IMR-90 (cell line): ENCODE data around the gene ACYP1. TPM values are rescaled to one million over a fixed set of nuclear protein-coding genes. Genes with fewer than 3 reads are reported as not detected.

ENCODE experiments used
- ATAC-seq: fragments of 200-7000 bp; cut with Tn5 transposase; 2 replicates; pipeline ENCODE4 v1.9.1; 2020; ENCODE audit warnings: low read depth, mild to moderate bottlenecking, moderate library complexity
- BruUV-seq: library from RNA; stranded (reverse); fragments of 400-500 nt; replicated peaks from 2 replicates; lab custom pipeline; 2021; lab: Mats Ljungman, UMichigan
- CTCF ChIA-PET: fragments of 300-600 bp; formaldehyde crosslinking; extraction: SDS; loops from one replicate; lab custom pipeline; 2021; ENCODE audit warnings: antibody characterized with exemption; lab: Yijun Ruan, JAX
- POLR2A ChIA-PET: fragments of 300-600 bp; sonication (Branson Sonifier 250); formaldehyde crosslinking; loops from one replicate; lab custom pipeline; 2022; ENCODE audit warnings: antibody characterized with exemption; ENCODE audit not compliant: unreplicated experiment; lab: Charles Lee
- DNase-seq: peaks from one replicate; pipeline ENCODE4 v3.0.0; 2013
- H2AFZ ChIP-seq: replicated peaks from 2 replicates; pipeline ENCODE3; 2013; ENCODE audit warnings: low read length, mild to moderate bottlenecking; ENCODE audit not compliant: poor library complexity
- H2AK5ac ChIP-seq: 2 replicates; pipeline ENCODE4 v1.6.1; 2013; ENCODE audit warnings: low read depth, low read length, inconsistent platforms
- H2AK9ac ChIP-seq: replicated peaks from 2 replicates; pipeline ENCODE3; 2013; ENCODE audit warnings: mild to moderate bottlenecking, low read depth, low read length, moderate library complexity; ENCODE audit not compliant: poor library complexity
- H2BK120ac ChIP-seq: 2 replicates; pipeline ENCODE4 v1.6.1; 2013; ENCODE audit warnings: low read depth, low read length, inconsistent platforms
- H2BK15ac ChIP-seq: 3 replicates; pipeline ENCODE4 v1.6.1; 2013; ENCODE audit warnings: low read depth, low read length, inconsistent platforms
- H2BK20ac ChIP-seq: 2 replicates; pipeline ENCODE4 v1.6.1; 2013; ENCODE audit warnings: low read depth, mild to moderate bottlenecking, inconsistent platforms, low read length, moderate library complexity
- H2BK5ac ChIP-seq: 2 replicates; pipeline ENCODE4 v1.6.1; 2013; ENCODE audit warnings: mild to moderate bottlenecking, low read depth, low read length, inconsistent platforms; ENCODE audit not compliant: poor library complexity, severe bottlenecking
- H3K14ac ChIP-seq: replicated peaks from 2 replicates; pipeline ENCODE4 v1.6.1; 2013; ENCODE audit warnings: low read depth, low read length, inconsistent platforms
- H3K18ac ChIP-seq: 2 replicates; pipeline ENCODE4 v1.6.1; 2013; ENCODE audit warnings: low read depth, low read length, control low read depth
- H3K23ac ChIP-seq: 2 replicates; pipeline ENCODE4 v1.6.1; 2013; ENCODE audit warnings: low read depth, low read length, inconsistent platforms
- H3K27ac ChIP-seq: 2 replicates; pipeline ENCODE4 v1.5.1; 2013; ENCODE audit warnings: mild to moderate bottlenecking, control low read depth, low read length; ENCODE audit not compliant: insufficient read depth
- H3K27me3 ChIP-seq: 2 replicates; pipeline ENCODE4 v1.6.1; 2013; ENCODE audit warnings: low read length; ENCODE audit not compliant: control insufficient read depth, insufficient read depth
- H3K36me3 ChIP-seq: 2 replicates; pipeline ENCODE4 v1.6.1; 2013; ENCODE audit warnings: low read length, mixed read lengths; ENCODE audit not compliant: control insufficient read depth, insufficient read depth
- H3K4ac ChIP-seq: 2 replicates; pipeline ENCODE4 v1.6.1; 2013; ENCODE audit warnings: low read depth, low read length, inconsistent platforms
- H3K4me1 ChIP-seq: 2 replicates; pipeline ENCODE4 v1.6.1; 2013; ENCODE audit warnings: low read length, mixed read lengths; ENCODE audit not compliant: control insufficient read depth, insufficient read depth
- H3K4me2 ChIP-seq: 2 replicates; pipeline ENCODE4 v1.6.1; 2013; ENCODE audit warnings: low read depth, mild to moderate bottlenecking, control low read depth, low read length, moderate library complexity
- H3K4me3 ChIP-seq: 2 replicates; pipeline ENCODE4 v1.5.1; 2013; ENCODE audit warnings: low read depth, mild to moderate bottlenecking, control low read depth, low read length, moderate library complexity; ENCODE audit not compliant: insufficient read depth
- H3K56ac ChIP-seq: 2 replicates; pipeline ENCODE4 v1.6.1; 2013; ENCODE audit warnings: low read length, inconsistent platforms; ENCODE audit not compliant: insufficient read depth; ENCODE audit errors: extremely low read depth
- H3K79me1 ChIP-seq, 2 experiments: 2 replicates each; pipeline ENCODE4 v1.6.1; 2013; ENCODE audit warnings: low read length in 2 of 2, inconsistent platforms in 1 of 2, low read depth in 1 of 2
- H3K9ac ChIP-seq: 2 replicates; pipeline ENCODE4 v1.6.1; 2013; ENCODE audit warnings: low read depth, low read length, control low read depth
- H3K9me1 ChIP-seq: 2 replicates; pipeline ENCODE4 v1.6.1; 2013; ENCODE audit warnings: low read length, inconsistent platforms; ENCODE audit not compliant: insufficient read depth
- H3K9me3 ChIP-seq: 2 replicates; pipeline ENCODE4 v1.6.1; 2013; ENCODE audit warnings: low read length; ENCODE audit not compliant: control insufficient read depth, insufficient read depth
- H4K20me1 ChIP-seq: 2 replicates; pipeline ENCODE4 v1.6.1; 2013; ENCODE audit warnings: low read length, inconsistent platforms; ENCODE audit not compliant: insufficient read depth
- H4K5ac ChIP-seq: 2 replicates; pipeline ENCODE4 v1.6.1; 2013; ENCODE audit warnings: mild to moderate bottlenecking, low read depth, low read length, control low read depth
- H4K8ac ChIP-seq, 2 experiments: 2 replicates each; pipeline ENCODE4 v1.6.1; 2013; ENCODE audit warnings: low read depth in 2 of 2, low read length in 2 of 2, control low read depth in 1 of 2, inconsistent platforms in 1 of 2
- H4K91ac ChIP-seq: 2 replicates; pipeline ENCODE4 v1.6.1; 2013; ENCODE audit warnings: low read depth, low read length, inconsistent platforms; ENCODE audit not compliant: insufficient read depth
- BHLHE40 ChIP-seq: fragments of 150-350 bp; IDR thresholded peaks from 2 replicates; pipeline ENCODE4 v1.6.1; 2016; ENCODE audit warnings: mild to moderate bottlenecking, low read depth, low read length
- FOS ChIP-seq: fragments of 150-350 bp; IDR thresholded peaks from 2 replicates; pipeline ENCODE4 v1.6.1; 2016; ENCODE audit warnings: low read depth, low read length
- RFX5 ChIP-seq: IDR thresholded peaks from 2 replicates; pipeline ENCODE4 v1.8.0; 2012; ENCODE audit warnings: low read depth, mild to moderate bottlenecking, low read length, moderate library complexity
- USF2 ChIP-seq: fragments of 150-350 bp; IDR thresholded peaks from 2 replicates; pipeline ENCODE4 v1.6.1; 2017; ENCODE audit warnings: mild to moderate bottlenecking, antibody characterized with exemption, low read length, low read depth
- WGBS, 2 experiments: methylation state at CpG; one replicate each; pipeline versions ENCODE4 v1.1.5 to v1.1.7; 2013; ENCODE audit warnings: missing lambda C conversion rate in 2 of 2; ENCODE audit not compliant: insufficient read length in 1 of 2; ENCODE audit errors: extremely low coverage in 2 of 2; 5-methylcytosine and 5-hydroxymethylcytosine counted together
- dilution Hi-C: fragments of 300-500 bp; cut with HindIII; formaldehyde crosslinking; loops from one replicate; pipeline ENCODE4 v1.14.3; 2018; ENCODE audit warnings: low sequenced_read_pairs; ENCODE audit not compliant: unreplicated experiment
- in situ Hi-C: fragments of 300-500 bp; cut with MboI; formaldehyde crosslinking; loops from 3 replicates; pipeline ENCODE4 v1.14.3; 2019; ENCODE audit warnings: low sequenced_read_pairs, inconsistent platforms, mixed read lengths
- intact Hi-C: fragments of 100-400 bp; cut with micrococcal nuclease; formaldehyde crosslinking; loops from 2 replicates; pipeline ENCODE4 v1.10.0; 2022
- polyA plus RNA-seq, 3 experiments: library from polyadenylated mRNA; depleted of rRNA; stranded (reverse); fragments of >200 nt; gene quantifications; 2 replicates each; pipeline ENCODE4 v1.2.3, GENCODE V29; 2012; ENCODE audit warnings: low replicate concordance in 1 of 3
- total RNA-seq: library from RNA; depleted of rRNA; stranded (reverse); fragments of >200 nt; gene quantifications from 2 replicates; pipeline ENCODE4 v1.2.3, GENCODE V29; 2012

Gene ACYP1
- total and polyA plus RNA-seq, 2 of the 4 experiments (the other 2 are of a cell fraction): 4.1 to 24.0 TPM

DNA sequence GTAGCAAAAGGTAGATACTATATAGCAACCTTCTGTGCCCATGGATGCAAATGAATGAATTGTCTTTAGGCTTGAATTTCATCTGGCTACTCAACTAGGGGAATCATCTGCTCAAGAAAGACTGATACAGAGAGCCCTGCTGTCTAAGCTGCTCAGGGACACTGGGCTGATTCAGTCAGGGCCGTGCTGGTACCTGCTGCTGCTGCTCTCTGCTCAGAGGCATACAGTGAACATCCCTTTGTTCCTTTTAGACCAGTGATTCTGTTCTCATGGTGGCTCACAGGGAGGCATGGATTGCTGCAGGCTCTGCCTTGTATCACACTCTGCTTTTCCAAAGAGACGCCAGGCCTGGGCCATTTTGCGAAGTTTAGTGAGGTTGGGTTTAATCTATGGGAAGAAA, 47.0 kb downstream of the ACYP1 start:
- Histone ChIP-seq H4K8ac (no peak overlapping the region), H3K79me1 (peaks cover 4 to 7% of the 10 kb centered on the region in 2 experiments; a peak in 2 of 4 replicates), H3K4me2 (no peak overlapping the region), H4K91ac (no peak overlapping the region), H4K20me1 (no peaks in the 10 kb centered on the region), H3K4me1 (no peaks in the 10 kb centered on the region; the same call in 1 of the 2 replicates), H3K4me3 (no peak overlapping the region), H3K18ac (no peak overlapping the region), H3K36me3 (peaks cover 18% of the 10 kb centered on the region), H3K9ac (no peak overlapping the region), H3K56ac (no peak overlapping the region), H2BK5ac (no peak overlapping the region), H2AK9ac (no peak overlapping the region), H3K27ac (no peak overlapping the region), H2AFZ (no peak overlapping the region), H3K14ac (no peak overlapping the region), H3K23ac (no peak overlapping the region), H2BK15ac (no peak overlapping the region), H3K27me3 (no peaks in the 10 kb centered on the region), H4K5ac (no peak overlapping the region), H2AK5ac (no peak overlapping the region), H2BK120ac (no peak overlapping the region), H3K9me1 (no peaks in the 10 kb centered on the region; the same call in none of the 2 replicates), H3K4ac (no peak overlapping the region), H3K9me3 (no peaks in the 10 kb centered on the region), H2BK20ac (no peak overlapping the region)
- TF ChIP-seq BHLHE40: no peak
- no peak for TF ChIP-seq FOS
- no peak for TF ChIP-seq RFX5
- TF ChIP-seq USF2: no peak
- ATAC-seq (no peak), DNase-seq (no peak)
- ChIA-PET POLR2A (no interaction called here), CTCF (no interaction called here)
- BruUV-seq: no TSS peak
- in situ Hi-C loops (no loop called here), dilution Hi-C loops (no loop called here), intact Hi-C loops (no loop called here)
- WGBS, 2 experiments: 100% methylated on average over 1 of the region's 3 CpGs; no CpG with 5 or more reads in 1 of the 2 experiments
